Stomach (tissue), 9 donors: ENCODE measurements around the gene SCNN1B. TPM values are rescaled to one million over a fixed set of nuclear protein-coding genes. Genes with fewer than 3 reads are reported as not detected.
A peak's percentile ranks its signal among the peaks of the same experiment; 100 is the strongest.

ENCODE experiments used
- DNase-seq, 2 donors: peaks; one replicate each; pipeline versions ENCODE4 v3.0.0 to v3.0.0-alpha.2; 2013 to 2019
- H3K27ac ChIP-seq, 5 donors: fragments of 200-600 bp in 4 of 5; sonication (generic) in 4 of 5; one replicate each; pipeline ENCODE4 v1.5.1; 2013 to 2019; ENCODE audit warnings: mild to moderate bottlenecking in 1 of 5, moderate library complexity in 1 of 5
- H3K27me3 ChIP-seq, 3 donors: fragments of 200-600 bp; sonication (generic); one replicate each; pipeline ENCODE4 v1.5.1; 2017 to 2019; ENCODE audit warnings: mixed run types in 1 of 3
- H3K36me3 ChIP-seq, 4 donors: fragments of 200-600 bp; sonication (generic); 1 replicate in 3 of 4; 2 replicates in 1 of 4; pipeline ENCODE4 v1.5.1; 2016 to 2019
- H3K4me1 ChIP-seq, 4 donors: fragments of 200-600 bp; sonication (generic); one replicate each; pipeline ENCODE4 v1.5.1; 2016 to 2019
- H3K4me3 ChIP-seq, 4 donors: fragments of 200-600 bp; sonication (generic) in 3 of 4; one replicate each; pipeline ENCODE4 v1.5.1; 2016 to 2019; ENCODE audit warnings: mild to moderate bottlenecking in 1 of 4
- H3K9me3 ChIP-seq, 4 donors: fragments of 200-600 bp; sonication (generic); one replicate each; pipeline ENCODE4 v1.5.1; 2016 to 2019
- EP300 ChIP-seq: sonication (generic); formaldehyde crosslinking; IDR thresholded peaks from one replicate; pipeline ENCODE4 v1.6.1; 2017; ENCODE audit warnings: antibody characterized with exemption
- POLR2A ChIP-seq, 4 donors: fragments of 450-650 bp; IDR thresholded peaks; one replicate each; pipeline ENCODE4 v1.6.1; 2016; ENCODE audit warnings: antibody characterized with exemption in 4 of 4, control low read depth in 2 of 4, mild to moderate bottlenecking in 1 of 4, moderate library complexity in 1 of 4
- POLR2AphosphoS5 ChIP-seq, 3 donors: sonication (generic); formaldehyde crosslinking; IDR thresholded peaks; one replicate each; pipeline ENCODE4 v1.6.1; 2016; ENCODE audit warnings: antibody characterized with exemption in 3 of 3
- WGBS, 5 donors: extraction: QIAGEN DNeasy Blood & Tissue Kit in 3 of 5; methylation state at CpG; one replicate each; pipeline versions ENCODE4 v1.1.5 to v1.1.7; 2013 to 2018; 5-methylcytosine and 5-hydroxymethylcytosine counted together
- intact Hi-C: fragments of 100-400 bp; cut with DNase I; formaldehyde crosslinking; loops from one replicate; pipeline ENCODE4 v1.15.1; 2023; ENCODE audit warnings: low total_unique reads
- polyA plus RNA-seq, 3 donors: library from polyadenylated mRNA; stranded (reverse); fragments of 200-250 nt; gene quantifications; one replicate each; pipeline ENCODE4 v1.2.3, GENCODE V29; 2013
- total RNA-seq, 5 donors: library from RNA; depleted of rRNA; stranded (reverse); fragments of >200 nt; gene quantifications; one replicate each; pipeline versions ENCODE4 v1.1.0 to v1.2.3, GENCODE V29; 2014 to 2016
- TF ChIP-seq, protein P1 (sequence below), 7 experiments: fragments of 450-650 bp in 4 of 7; fragments of 200-600 bp in 3 of 7; sonication (generic) in 3 of 7; IDR thresholded peaks; one replicate each; pipeline ENCODE4 v1.5.1; 2016 to 2019; ENCODE audit warnings: antibody characterized with exemption in 7 of 7, control low read depth in 2 of 7, mild to moderate bottlenecking in 1 of 7
- donor health status: healthy with polysubstance abuse.
- donor health status: Bipolar disorder and iron deficiency.
- donor health status: healthy.

SCNN1B gene
- total and polyA plus RNA-seq, 8 donors = 4.1 to 97.3 (median 21.8) TPM

- intact Hi-C loops = no loop called here
- Histone ChIP-seq H3K9me3 (peaks cover 0 to 9% (median 8%) of the 10 kb centered on the region in 4 donors), H3K27ac (no peak overlapping the region), H3K4me3 (no peak overlapping the region), H3K4me1 (no peaks in the 10 kb centered on the region), H3K36me3 (no peaks in the 10 kb centered on the region), H3K27me3 (peaks cover 0 to 15% (median 0%) of the 10 kb centered on the region in 3 donors)
- no peak for TF ChIP-seq POLR2A (IDR thresholded peaks at IDR 0.05)
- TF ChIP-seq EP300 = no peak
- TF ChIP-seq, protein P1, sequence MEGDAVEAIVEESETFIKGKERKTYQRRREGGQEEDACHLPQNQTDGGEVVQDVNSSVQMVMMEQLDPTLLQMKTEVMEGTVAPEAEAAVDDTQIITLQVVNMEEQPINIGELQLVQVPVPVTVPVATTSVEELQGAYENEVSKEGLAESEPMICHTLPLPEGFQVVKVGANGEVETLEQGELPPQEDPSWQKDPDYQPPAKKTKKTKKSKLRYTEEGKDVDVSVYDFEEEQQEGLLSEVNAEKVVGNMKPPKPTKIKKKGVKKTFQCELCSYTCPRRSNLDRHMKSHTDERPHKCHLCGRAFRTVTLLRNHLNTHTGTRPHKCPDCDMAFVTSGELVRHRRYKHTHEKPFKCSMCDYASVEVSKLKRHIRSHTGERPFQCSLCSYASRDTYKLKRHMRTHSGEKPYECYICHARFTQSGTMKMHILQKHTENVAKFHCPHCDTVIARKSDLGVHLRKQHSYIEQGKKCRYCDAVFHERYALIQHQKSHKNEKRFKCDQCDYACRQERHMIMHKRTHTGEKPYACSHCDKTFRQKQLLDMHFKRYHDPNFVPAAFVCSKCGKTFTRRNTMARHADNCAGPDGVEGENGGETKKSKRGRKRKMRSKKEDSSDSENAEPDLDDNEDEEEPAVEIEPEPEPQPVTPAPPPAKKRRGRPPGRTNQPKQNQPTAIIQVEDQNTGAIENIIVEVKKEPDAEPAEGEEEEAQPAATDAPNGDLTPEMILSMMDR (IDR thresholded peaks at IDR 0.05) = no peak
- TF ChIP-seq POLR2AphosphoS5 (IDR thresholded peaks at IDR 0.05) = no peak
- no peak for DNase-seq
- 92 to 98% (median 97%) methylated on average over 5 of the region's 5 CpGs for WGBS, 5 donors
Observed at GRCh38 chr16:23310744-23311143, 8.6 kb downstream of the SCNN1B start.

- H3K9me3 ChIP-seq = peaks cover 0 to 1% (median under 1%) of the 10 kb centered on the region in 4 donors
- TF ChIP-seq EP300 (no peak), POLR2A (IDR thresholded peaks at IDR 0.05) (no peak), POLR2AphosphoS5 (IDR thresholded peaks at IDR 0.05) (no peak)
- TF ChIP-seq, protein P1 (IDR thresholded peaks at IDR 0.05) = no peak
- H3K4me1 ChIP-seq = peaks cover 0 to 23% (median 15%) of the 10 kb centered on the region in 4 donors
- no peak overlapping the region for H3K4me3 ChIP-seq
- no peak for DNase-seq
- no peaks in the 10 kb centered on the region for H3K36me3 ChIP-seq
- 66 to 96% (median 93%) methylated on average over 1 to 2 of the region's 2 CpGs for WGBS, 5 donors
- intact Hi-C loops = no loop called here
- no peak overlapping the region for H3K27ac ChIP-seq
- no peaks in the 10 kb centered on the region for H3K27me3 ChIP-seq
Observed at GRCh38 chr16:23316232-23316631, 14.1 kb downstream of the SCNN1B start.

DNA sequence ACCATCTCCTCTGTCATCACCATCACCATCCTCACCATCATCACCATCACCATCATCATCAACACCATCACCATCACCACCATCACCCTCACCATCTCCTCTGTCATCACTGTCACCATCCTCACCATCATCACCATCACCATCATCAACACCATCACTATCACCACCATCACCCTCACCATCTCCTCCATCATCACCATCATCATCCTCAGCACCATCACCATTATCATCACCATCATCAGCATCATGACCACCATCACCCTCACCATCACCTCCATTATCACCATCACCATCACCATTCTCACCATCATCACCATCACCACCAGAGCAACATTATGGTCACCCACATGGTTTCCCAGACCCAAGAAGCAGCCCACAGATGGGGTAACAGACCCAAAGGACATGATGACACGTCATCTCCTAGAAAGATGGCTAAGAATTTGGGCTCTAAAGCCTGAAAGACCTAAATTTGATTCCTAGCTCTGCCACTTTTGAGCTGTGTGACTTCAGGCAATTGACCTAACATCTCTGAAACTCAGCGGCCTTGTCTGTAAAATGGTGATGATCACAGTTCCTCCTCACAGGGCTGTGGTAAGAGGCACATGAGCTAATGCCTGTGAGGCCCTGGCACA lies 14.6 kb downstream of the SCNN1B start:
- Histone ChIP-seq H3K9me3 (no peaks in the 10 kb centered on the region), H3K27ac (peak overlapping the region in 1 of 5 donors; percentile 42), H3K4me1 (peaks cover 0 to 23% (median 15%) of the 10 kb centered on the region in 4 donors), H3K36me3 (no peaks in the 10 kb centered on the region), H3K4me3 (no peak overlapping the region), H3K27me3 (no peaks in the 10 kb centered on the region)
- intact Hi-C loops = no loop called here
- 50 to 60% (median 60%) methylated on average over 2 of the region's 2 CpGs for WGBS, 5 donors
- no peak for DNase-seq
- TF ChIP-seq, protein P1 (IDR thresholded peaks at IDR 0.05) = no peak
- no peak for TF ChIP-seq POLR2AphosphoS5 (IDR thresholded peaks at IDR 0.05)
- no peak for TF ChIP-seq EP300
- TF ChIP-seq POLR2A (IDR thresholded peaks at IDR 0.05) = no peak

DNA sequence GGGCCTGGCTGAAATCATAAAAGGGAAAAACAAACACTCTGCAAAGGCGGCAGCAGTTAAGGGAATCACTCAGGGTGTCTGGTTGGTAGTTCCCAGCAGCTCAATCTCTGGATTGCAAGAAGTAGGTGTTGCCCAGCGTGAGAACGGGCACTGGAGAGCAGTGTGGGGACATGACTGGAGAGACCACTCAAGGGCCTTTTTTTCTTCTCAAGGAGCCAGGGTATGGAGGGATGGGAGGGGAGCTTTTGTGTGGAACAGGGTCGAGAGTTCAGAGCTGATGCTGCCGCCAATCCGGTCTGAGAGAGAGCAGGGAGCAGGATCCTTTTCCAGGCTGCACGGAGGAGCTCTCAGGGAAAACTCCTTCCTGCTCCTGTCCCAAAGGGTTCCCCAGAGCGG lies 15.2 kb downstream of the SCNN1B start:
- H3K4me3 ChIP-seq = no peak overlapping the region
- H3K27ac ChIP-seq = peak overlapping the region in 3 of 5 donors; percentile 0 to 42 (median 5)
- no peaks in the 10 kb centered on the region for H3K36me3 ChIP-seq
- TF ChIP-seq, protein P1 (IDR thresholded peaks at IDR 0.05) = no peak
- TF ChIP-seq POLR2AphosphoS5 (IDR thresholded peaks at IDR 0.05) (no peak), POLR2A (IDR thresholded peaks at IDR 0.05) (no peak), EP300 (no peak)
- no peaks in the 10 kb centered on the region for H3K9me3 ChIP-seq
- peak; percentile 61 to 67 for DNase-seq
- intact Hi-C loops = no loop called here
- WGBS, 5 donors = 19 to 41% (median 25%) methylated on average over 7 to 8 of the region's 8 CpGs
- no peaks in the 10 kb centered on the region for H3K27me3 ChIP-seq
- peaks cover 0 to 23% (median 15%) of the 10 kb centered on the region in 4 donors for H3K4me1 ChIP-seq
